Measurements from ENCODE around the gene MIS18BP1.

The MIS18BP1 gene

GRCh38 chr14:45254771-45255170, 1.8 kb upstream of the MIS18BP1 start:
- H3K36me3 ChIP-seq (ENCODE audit: insufficient read depth, insufficient read length, low read length) = no peaks in the 10 kb centered on the region
- TF ChIP-seq ZNF274 (IDR thresholded peaks at IDR 0.05; ENCODE audit: low read depth, low read length) (no peak), SUZ12 (IDR thresholded peaks at IDR 0.05; ENCODE audit: extremely low read depth, insufficient read depth, insufficient read length) (no peak), YY1 (IDR thresholded peaks at IDR 0.05; ENCODE audit: insufficient read depth, insufficient read length) (no peak)
- H3K9me3 ChIP-seq (ENCODE audit: insufficient read depth, low read length) = peaks cover 18% of the 10 kb centered on the region; the same call in 1 of the 2 replicates
- no peak overlapping the region for H3K4me3 ChIP-seq (ENCODE audit: insufficient read length, low read depth)
- H3K27me3 ChIP-seq (ENCODE audit: insufficient read depth, insufficient read length) = no peaks in the 10 kb centered on the region
- H3K4me1 ChIP-seq (ENCODE audit: insufficient read depth, insufficient read length) = peaks cover 2% of the 10 kb centered on the region
- no peak for DNase-seq (ENCODE audit: low read depth, low spot score)
- H3K9ac ChIP-seq (ENCODE audit: insufficient read length, low read depth) = no peak overlapping the region

GRCh38 chr14:45253754-45254310, 830 bp upstream of the MIS18BP1 start:
- Histone ChIP-seq H3K27me3 (ENCODE audit: insufficient read depth, insufficient read length) (no peaks in the 10 kb centered on the region), H3K9me3 (ENCODE audit: insufficient read depth, low read length) (peaks cover 16% of the 10 kb centered on the region; the same call in 1 of the 2 replicates), H3K36me3 (ENCODE audit: insufficient read depth, insufficient read length, low read length) (no peaks in the 10 kb centered on the region), H3K9ac (ENCODE audit: insufficient read length, low read depth) (no peak overlapping the region), H3K4me1 (ENCODE audit: insufficient read depth, insufficient read length) (peaks cover 2% of the 10 kb centered on the region), H3K4me3 (ENCODE audit: insufficient read length, low read depth) (peak overlapping the region; percentile 32)
- TF ChIP-seq SUZ12 (IDR thresholded peaks at IDR 0.05; ENCODE audit: extremely low read depth, insufficient read depth, insufficient read length) (no peak), YY1 (IDR thresholded peaks at IDR 0.05; ENCODE audit: insufficient read depth, insufficient read length) (no peak), ZNF274 (IDR thresholded peaks at IDR 0.05; ENCODE audit: low read depth, low read length) (no peak)
- DNase-seq (ENCODE audit: low read depth, low spot score) = no peak

DNA sequence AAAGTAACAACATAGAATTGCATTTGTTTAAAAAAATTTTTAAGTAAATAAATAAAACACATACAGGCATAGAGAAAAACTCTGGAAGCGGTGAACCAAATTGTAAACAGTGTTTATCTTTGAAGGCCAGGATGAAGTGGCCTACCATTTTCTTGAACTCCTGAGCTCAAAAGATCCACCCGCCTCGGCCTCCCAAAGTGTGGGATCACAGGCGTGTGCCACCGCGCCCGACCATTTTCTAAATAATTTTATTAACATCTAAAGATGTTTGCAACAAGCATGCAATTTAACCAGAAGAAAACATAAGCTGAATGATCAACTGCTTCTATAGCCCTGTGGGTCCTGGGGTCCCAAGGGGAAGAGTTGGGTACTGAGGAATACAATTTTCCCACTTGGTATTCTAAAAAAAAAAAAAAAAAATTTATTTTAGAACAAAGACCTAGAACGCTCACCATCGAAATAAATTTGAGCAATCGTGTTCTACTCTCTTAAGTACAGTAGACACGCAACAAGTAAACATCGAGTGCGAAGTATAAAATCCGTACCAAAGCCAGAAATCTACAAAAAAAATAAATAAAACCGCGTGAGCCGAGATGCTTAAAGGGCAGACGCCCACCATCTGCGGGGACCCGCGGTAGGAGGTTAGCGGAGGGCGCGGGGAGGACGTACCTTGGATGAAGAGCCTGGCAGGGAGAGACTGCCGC, 484 bp downstream of the MIS18BP1 start:
- H3K9me3 ChIP-seq (ENCODE audit: insufficient read depth, low read length) = peaks cover 8% of the 10 kb centered on the region; the same call in 1 of the 2 replicates
- DNase-seq (ENCODE audit: low read depth, low spot score) = no peak

GRCh38 chr14:45251912-45252311, 1.1 kb downstream of the MIS18BP1 start:
- Histone ChIP-seq H3K4me3 (ENCODE audit: insufficient read length, low read depth) (peak overlapping the region; percentile 63), H3K9ac (ENCODE audit: insufficient read length, low read depth) (no peak overlapping the region), H3K4me1 (ENCODE audit: insufficient read depth, insufficient read length) (peaks cover 2% of the 10 kb centered on the region), H3K27me3 (ENCODE audit: insufficient read depth, insufficient read length) (no peaks in the 10 kb centered on the region), H3K36me3 (ENCODE audit: insufficient read depth, insufficient read length, low read length) (peaks cover 3% of the 10 kb centered on the region), H3K9me3 (ENCODE audit: insufficient read depth, low read length) (peaks cover 8% of the 10 kb centered on the region; the same call in 1 of the 2 replicates)
- TF ChIP-seq YY1 (IDR thresholded peaks at IDR 0.05; ENCODE audit: insufficient read depth, insufficient read length) (no peak), ZNF274 (IDR thresholded peaks at IDR 0.05; ENCODE audit: low read depth, low read length) (no peak), SUZ12 (IDR thresholded peaks at IDR 0.05; ENCODE audit: extremely low read depth, insufficient read depth, insufficient read length) (no peak)
- no peak for DNase-seq (ENCODE audit: low read depth, low spot score)

More for the DNA sequence above, 484 bp downstream of the MIS18BP1 start:
- Histone ChIP-seq H3K27me3 (ENCODE audit: insufficient read depth, insufficient read length) (no peaks in the 10 kb centered on the region), H3K4me1 (ENCODE audit: insufficient read depth, insufficient read length) (peaks cover 2% of the 10 kb centered on the region), H3K9ac (ENCODE audit: insufficient read length, low read depth) (peak overlapping the region; percentile 80), H3K4me3 (ENCODE audit: insufficient read length, low read depth) (peak overlapping the region; percentile 63), H3K36me3 (ENCODE audit: insufficient read depth, insufficient read length, low read length) (no peaks in the 10 kb centered on the region)
- TF ChIP-seq SUZ12 (IDR thresholded peaks at IDR 0.05; ENCODE audit: extremely low read depth, insufficient read depth, insufficient read length) (no peak), ZNF274 (IDR thresholded peaks at IDR 0.05; ENCODE audit: low read depth, low read length) (no peak), YY1 (IDR thresholded peaks at IDR 0.05; ENCODE audit: insufficient read depth, insufficient read length) (no peak)

DNA sequence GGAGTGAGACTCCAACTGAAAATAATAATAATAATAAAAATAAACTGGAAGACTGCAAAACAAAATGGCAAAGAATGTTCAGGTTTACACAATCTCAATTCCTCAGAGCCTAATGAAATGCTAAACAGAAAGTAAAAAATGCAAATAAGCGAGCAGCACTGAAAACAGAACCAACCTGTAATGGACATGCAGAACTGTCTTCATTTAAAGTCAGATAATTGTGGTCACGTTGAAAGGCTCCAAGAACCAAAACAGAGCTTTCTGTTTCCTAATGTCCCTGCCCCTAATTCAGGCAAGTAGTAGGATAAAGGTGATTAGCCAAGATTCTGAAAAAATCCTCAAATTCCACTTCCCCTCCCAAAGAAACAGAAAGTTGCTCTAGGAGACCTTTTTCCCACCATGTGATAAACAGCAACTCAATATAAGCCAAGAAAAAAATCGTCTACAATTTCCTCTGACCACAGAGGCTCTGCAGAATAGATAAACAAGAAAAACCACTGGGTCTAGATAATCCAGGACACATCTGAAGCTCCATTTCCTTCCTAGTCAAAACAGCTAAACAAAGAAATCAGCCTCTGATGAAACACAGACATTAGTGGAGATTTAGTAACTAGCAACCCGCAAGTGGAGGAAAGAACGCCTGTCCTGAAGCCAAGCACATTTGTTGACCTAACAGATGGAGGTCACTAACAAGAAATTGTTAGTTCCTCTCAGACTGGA, 3.0 kb downstream of the MIS18BP1 start:
- no peak overlapping the region for H3K4me3 ChIP-seq (ENCODE audit: insufficient read length, low read depth)
- no peak for DNase-seq (ENCODE audit: low read depth, low spot score)
- peaks cover 2% of the 10 kb centered on the region for H3K4me1 ChIP-seq (ENCODE audit: insufficient read depth, insufficient read length)
- no peak for TF ChIP-seq YY1 (IDR thresholded peaks at IDR 0.05; ENCODE audit: insufficient read depth, insufficient read length)
- no peak for TF ChIP-seq SUZ12 (IDR thresholded peaks at IDR 0.05; ENCODE audit: extremely low read depth, insufficient read depth, insufficient read length)
- TF ChIP-seq ZNF274 (IDR thresholded peaks at IDR 0.05; ENCODE audit: low read depth, low read length) = no peak
- H3K36me3 ChIP-seq (ENCODE audit: insufficient read depth, insufficient read length, low read length) = peaks cover 3% of the 10 kb centered on the region
- H3K27me3 ChIP-seq (ENCODE audit: insufficient read depth, insufficient read length) = no peaks in the 10 kb centered on the region
- no peak overlapping the region for H3K9ac ChIP-seq (ENCODE audit: insufficient read length, low read depth)
- peaks cover 8% of the 10 kb centered on the region; the same call in 1 of the 2 replicates for H3K9me3 ChIP-seq (ENCODE audit: insufficient read depth, low read length)

DNA sequence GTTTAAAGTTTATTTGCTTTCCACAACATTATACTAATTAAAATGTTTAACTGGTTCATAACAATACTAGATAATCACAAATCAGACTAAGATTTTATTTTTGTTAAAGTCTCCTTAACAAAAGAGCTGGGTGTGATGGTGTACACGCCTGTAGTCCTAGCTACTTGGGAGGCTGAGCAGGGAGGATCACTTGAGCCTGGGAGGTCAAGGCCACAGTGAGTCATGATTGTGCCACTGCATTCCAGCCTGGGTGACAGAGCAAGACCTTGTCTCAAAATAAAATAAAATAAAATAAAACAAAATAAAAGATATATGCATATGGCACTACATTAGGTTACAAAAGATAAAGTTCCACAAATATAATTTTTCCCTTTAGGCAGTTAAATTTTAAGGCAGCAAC, 5.6 kb downstream of the MIS18BP1 start:
- no peak for DNase-seq (ENCODE audit: low read depth, low spot score)
- no peaks in the 10 kb centered on the region for H3K27me3 ChIP-seq (ENCODE audit: insufficient read depth, insufficient read length)
- no peak overlapping the region for H3K9ac ChIP-seq (ENCODE audit: insufficient read length, low read depth)
- H3K4me3 ChIP-seq (ENCODE audit: insufficient read length, low read depth) = no peak overlapping the region
- H3K9me3 ChIP-seq (ENCODE audit: insufficient read depth, low read length) = no peaks in the 10 kb centered on the region
- TF ChIP-seq ZNF274 (IDR thresholded peaks at IDR 0.05; ENCODE audit: low read depth, low read length) = no peak
- TF ChIP-seq YY1 (IDR thresholded peaks at IDR 0.05; ENCODE audit: insufficient read depth, insufficient read length) = no peak
- TF ChIP-seq SUZ12 (IDR thresholded peaks at IDR 0.05; ENCODE audit: extremely low read depth, insufficient read depth, insufficient read length) = no peak
- H3K36me3 ChIP-seq (ENCODE audit: insufficient read depth, insufficient read length, low read length) = peaks cover 4% of the 10 kb centered on the region
- H3K4me1 ChIP-seq (ENCODE audit: insufficient read depth, insufficient read length) = no peaks in the 10 kb centered on the region

GRCh38 chr14:45246691-45247090, 6.3 kb downstream of the MIS18BP1 start:
- no peak for TF ChIP-seq YY1 (IDR thresholded peaks at IDR 0.05; ENCODE audit: insufficient read depth, insufficient read length)
- TF ChIP-seq SUZ12 (IDR thresholded peaks at IDR 0.05; ENCODE audit: extremely low read depth, insufficient read depth, insufficient read length) = no peak
- TF ChIP-seq ZNF274 (IDR thresholded peaks at IDR 0.05; ENCODE audit: low read depth, low read length) = no peak
- Histone ChIP-seq H3K4me1 (ENCODE audit: insufficient read depth, insufficient read length) (no peaks in the 10 kb centered on the region), H3K9ac (ENCODE audit: insufficient read length, low read depth) (no peak overlapping the region)

More at GRCh38 chr14:45246691-45247090, 6.3 kb downstream of the MIS18BP1 start:
- no peak for DNase-seq (ENCODE audit: low read depth, low spot score)
- no peaks in the 10 kb centered on the region for H3K9me3 ChIP-seq (ENCODE audit: insufficient read depth, low read length)
- H3K27me3 ChIP-seq (ENCODE audit: insufficient read depth, insufficient read length) = no peaks in the 10 kb centered on the region
- H3K36me3 ChIP-seq (ENCODE audit: insufficient read depth, insufficient read length, low read length) = peaks cover 9% of the 10 kb centered on the region
- no peak overlapping the region for H3K4me3 ChIP-seq (ENCODE audit: insufficient read length, low read depth)

Data from NT2/D1 (cell line).